HG03354 (cell line): ENCODE measurements around the gene KEAP1.

Experiments used
- ATAC-seq: cut with Tn5 transposase; IDR thresholded peaks from one replicate; pipeline ENCODE4 v1.9.1; 2021; ENCODE audit warnings: mild to moderate bottlenecking; ENCODE audit not compliant: unreplicated experiment, poor library complexity, severe bottlenecking

KEAP1 gene

GRCh38 chr19:10454267-10454666 lies 48.9 kb downstream of the KEAP1 start:
- no peak for ATAC-seq

DNA sequence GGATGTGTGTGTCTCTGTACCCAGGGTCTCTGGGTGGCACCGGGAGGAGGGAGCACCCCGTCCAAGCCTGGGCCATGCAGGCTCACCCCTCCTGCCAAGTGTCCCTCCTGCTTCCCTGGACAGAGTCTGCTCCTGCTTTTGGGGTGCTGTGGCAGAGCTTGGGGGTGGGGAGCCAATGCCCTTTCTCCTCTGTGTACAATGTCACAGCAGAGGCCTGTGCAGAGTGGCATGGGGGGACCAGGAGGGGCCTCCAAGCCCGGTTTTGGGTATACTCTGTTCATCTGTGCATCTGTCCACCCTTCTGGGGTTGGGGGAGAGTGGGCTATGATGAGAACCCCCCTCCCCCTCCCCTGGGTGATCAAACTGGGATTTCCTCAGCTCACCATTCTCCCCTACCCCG lies 49.3 kb downstream of the KEAP1 start:
- no peak for ATAC-seq

DNA sequence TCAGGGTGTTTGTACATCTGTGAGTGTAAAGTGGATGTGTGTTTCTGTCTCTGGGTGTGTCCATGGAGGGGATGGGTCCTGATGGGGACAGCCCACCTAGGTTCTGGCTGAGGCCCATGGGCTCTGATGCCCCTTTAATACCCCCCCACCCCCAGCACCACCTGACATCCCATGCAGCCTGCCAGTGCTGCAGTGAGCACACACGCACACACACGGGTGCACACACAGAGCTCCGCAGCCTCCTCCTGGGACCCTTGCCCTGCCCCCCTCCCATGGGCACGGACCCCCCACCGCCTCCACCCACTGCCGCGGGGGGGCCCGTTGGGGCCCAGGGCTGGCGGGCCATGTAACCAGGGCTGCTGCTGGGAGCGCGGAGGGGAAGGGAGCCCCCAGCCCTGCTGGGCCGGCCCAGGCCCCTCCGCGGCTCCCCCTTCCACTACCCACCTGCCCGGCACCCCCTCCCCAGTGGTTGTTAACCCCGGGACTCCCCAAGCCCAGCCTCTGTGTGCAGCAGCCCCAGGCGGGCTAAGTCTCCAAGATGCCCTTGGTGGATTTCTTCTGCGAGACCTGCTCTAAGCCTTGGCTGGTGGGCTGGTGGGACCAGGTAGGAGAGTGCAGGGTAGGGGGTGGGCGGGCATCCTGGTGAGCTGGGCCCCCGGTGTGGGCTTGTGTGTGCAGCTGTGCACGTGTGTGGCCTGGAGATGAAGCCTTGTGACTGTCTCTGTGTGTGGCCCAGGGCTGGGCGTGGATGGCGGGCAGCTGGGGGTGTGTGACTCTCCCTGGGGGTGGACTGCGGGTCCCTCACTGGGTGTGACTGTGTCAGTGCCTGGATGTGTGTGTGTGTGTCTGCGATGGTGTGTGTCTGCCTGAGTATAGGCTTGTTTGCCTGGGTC lies 50.2 kb downstream of the KEAP1 start:
- no peak for ATAC-seq

GRCh38 chr19:10450853-10451609 lies 52.1 kb downstream of the KEAP1 start:
- no peak for ATAC-seq

DNA sequence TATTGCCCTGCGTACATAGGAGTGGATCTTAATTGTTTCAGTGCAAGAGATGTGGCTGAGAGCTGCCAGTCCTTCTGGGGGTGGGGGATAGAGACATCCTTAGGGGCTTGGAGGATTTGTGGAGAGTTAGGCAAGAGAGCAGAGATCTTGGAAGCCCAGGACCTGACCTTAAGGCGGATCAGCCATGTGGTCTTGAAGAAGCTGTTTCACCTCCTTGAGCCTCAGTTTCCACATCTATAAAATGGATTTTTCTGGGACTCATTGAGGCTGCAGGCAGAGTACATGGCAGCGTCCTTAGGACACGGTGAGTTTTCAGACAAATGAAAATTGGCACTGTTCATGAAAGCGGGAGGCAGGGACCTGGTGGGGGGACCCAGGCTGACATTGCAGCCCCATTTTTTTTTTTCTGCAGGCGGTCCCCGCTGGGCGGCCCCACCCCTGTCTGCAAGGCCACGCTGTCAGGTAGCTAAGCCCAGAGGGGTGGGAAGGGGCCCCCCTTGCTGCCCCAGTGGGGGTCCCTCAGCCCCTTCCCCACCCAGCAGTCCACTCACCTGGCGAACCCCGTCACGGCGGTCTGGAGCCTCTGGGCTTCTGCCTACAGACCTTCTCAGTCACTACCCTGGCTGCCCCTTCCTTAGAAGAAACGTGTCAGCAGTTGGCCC lies 52.8 kb downstream of the KEAP1 start:
- no peak for ATAC-seq

DNA sequence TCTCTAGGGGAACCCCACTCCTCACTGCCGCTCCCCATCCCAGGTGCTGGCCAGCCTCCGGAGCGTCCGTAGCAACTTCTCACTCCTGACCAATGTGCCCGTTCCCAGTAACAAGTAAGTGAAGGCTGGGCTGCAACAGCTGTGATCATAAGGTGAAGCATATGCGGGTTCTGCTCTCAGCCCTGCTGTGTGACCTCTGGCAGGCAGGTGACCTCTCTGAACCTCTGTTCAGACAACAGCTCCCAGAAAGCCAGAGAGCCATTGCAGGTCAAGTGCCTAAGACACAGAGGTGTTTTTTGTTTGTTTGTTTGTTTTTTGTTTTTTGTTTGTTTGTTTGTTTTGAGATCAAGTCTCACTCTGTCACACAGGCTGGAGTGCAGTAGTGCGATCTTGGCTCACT lies 54.1 kb downstream of the KEAP1 start:
- no peak for ATAC-seq

GRCh38 chr19:10442698-10443097 lies 60.5 kb downstream of the KEAP1 start:
- no peak for ATAC-seq

- ATAC-seq, result no peak
These were observed 63.6 kb downstream of the KEAP1 start for GRCh38 chr19:10439588-10439987.
